Retinal pigment epithelial cell (primary cell): ENCODE results near the gene PLCD3.

Source experiments
- DNase-seq: peaks from one replicate; pipeline ENCODE4 v3.0.0-alpha.2; 2010; ENCODE audit warnings: low read depth
- H3K4me3 ChIP-seq: 2 replicates; pipeline ENCODE4 v1.5.1; 2011; ENCODE audit warnings: mild to moderate bottlenecking, low read length, control low read depth, moderate library complexity
- TF ChIP-seq, protein P1 (sequence below): conservative IDR thresholded peaks from 2 replicates; pipeline ENCODE4 v1.5.1; 2011; ENCODE audit warnings: low read depth, low read length, control low read depth, inconsistent platforms

Gene PLCD3

DNA sequence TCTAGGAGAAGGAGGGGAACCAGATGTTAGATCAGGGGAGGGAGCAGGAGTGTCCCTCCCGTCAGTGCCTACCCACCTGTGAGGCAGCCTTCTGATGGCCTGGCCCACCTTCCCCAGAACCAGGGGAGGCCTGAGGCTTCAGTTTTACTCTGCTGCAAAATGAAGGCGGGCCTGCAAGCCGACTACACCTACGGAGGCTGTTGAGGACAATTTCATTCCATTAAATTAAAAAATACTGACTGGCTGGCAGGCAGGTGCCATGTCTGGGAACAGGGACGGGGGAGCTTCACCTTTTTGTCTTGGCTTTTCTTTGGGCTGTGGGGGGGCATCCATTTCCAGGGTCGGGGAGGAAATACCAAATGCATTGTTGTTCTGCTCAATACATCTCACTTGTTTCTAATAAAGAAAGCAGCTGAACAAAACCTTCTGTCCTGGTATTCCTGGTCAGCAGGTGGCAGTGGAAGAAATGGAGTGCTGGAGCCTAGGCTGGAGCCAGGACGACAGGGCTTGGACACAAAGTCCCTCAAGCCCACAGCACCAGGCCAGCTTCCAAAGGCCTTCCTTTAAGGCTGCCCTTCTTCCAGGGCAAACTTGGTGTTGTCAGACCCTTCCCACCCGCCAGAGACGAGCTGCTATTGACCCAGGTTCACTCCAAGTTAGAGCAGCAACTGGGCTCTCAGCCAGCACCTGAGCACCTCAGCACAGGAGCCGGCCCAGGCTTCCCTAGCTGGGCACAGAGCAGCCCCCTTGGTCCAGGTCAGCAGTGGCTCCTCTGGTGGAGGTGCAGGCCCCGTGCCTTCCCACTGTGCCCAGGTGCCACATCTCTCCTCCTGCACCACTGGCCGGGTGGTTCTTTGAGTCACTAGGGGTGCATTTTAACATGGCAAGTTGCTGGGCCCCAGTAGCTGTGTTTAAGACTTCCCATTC is 23.5 kb downstream of the PLCD3 start:
- DNase-seq = no peak
- H3K4me3 ChIP-seq = no peak overlapping the region
- TF ChIP-seq, protein P1, sequence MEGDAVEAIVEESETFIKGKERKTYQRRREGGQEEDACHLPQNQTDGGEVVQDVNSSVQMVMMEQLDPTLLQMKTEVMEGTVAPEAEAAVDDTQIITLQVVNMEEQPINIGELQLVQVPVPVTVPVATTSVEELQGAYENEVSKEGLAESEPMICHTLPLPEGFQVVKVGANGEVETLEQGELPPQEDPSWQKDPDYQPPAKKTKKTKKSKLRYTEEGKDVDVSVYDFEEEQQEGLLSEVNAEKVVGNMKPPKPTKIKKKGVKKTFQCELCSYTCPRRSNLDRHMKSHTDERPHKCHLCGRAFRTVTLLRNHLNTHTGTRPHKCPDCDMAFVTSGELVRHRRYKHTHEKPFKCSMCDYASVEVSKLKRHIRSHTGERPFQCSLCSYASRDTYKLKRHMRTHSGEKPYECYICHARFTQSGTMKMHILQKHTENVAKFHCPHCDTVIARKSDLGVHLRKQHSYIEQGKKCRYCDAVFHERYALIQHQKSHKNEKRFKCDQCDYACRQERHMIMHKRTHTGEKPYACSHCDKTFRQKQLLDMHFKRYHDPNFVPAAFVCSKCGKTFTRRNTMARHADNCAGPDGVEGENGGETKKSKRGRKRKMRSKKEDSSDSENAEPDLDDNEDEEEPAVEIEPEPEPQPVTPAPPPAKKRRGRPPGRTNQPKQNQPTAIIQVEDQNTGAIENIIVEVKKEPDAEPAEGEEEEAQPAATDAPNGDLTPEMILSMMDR = no peak

DNA sequence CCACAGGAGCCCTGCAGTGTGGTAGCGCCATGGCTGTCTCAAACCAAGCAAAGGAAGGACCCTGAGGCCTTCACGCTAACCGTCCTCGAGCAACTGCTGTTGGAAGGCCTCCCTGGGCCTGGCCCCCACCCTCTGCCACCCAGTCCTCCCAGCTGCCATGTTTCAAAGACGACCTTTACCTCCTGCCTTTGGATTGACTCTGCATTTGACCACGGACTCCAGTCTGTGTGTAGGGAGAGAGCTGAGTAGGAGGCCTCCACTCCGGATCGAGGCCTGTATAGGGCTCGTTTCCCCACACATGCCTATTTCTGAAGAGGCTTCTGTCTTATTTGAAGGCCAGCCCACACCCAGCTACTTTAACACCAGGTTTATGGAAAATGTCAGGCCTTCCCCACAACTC is 24.3 kb downstream of the PLCD3 start:
- H3K4me3 ChIP-seq = no peak overlapping the region
- TF ChIP-seq, protein P1 = no peak
- DNase-seq = no peak

DNA sequence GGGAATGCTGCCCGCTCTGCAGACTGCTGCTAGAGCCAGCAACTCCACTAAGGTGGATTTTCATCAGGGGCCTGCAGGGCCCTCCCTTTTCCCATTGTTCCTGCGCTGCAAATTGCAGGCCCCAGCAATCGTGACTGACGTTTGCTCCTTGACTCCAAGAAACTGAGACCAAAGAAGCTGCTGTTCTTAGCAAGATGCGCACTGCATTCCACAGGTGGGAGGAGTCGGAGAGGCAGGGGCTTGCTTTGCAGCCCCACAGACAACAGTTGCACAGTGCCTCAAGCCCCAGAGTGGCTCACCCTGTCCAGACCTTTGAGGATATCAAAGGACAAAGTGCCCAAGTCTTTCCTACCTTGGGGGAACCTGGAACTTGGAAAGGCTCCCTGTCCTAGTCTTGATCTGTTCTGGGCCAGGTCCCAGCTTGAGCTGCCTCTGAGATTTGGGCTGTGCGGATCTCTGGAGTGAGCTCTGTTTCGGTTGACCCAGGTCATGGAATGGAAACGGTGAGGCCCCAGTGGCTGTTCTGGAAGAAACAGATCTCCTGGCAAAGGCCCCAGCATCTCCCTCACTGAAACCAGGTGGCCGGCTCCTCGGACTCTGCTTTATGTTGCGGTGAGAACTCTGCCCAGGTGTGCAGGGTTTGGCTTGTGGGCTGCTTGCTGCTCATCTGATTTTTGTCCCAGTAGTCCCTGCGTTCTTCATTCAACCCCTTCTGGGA is 24.9 kb downstream of the PLCD3 start:
- H3K4me3 ChIP-seq = no peak overlapping the region
- DNase-seq = no peak
- TF ChIP-seq, protein P1 = no peak

DNA sequence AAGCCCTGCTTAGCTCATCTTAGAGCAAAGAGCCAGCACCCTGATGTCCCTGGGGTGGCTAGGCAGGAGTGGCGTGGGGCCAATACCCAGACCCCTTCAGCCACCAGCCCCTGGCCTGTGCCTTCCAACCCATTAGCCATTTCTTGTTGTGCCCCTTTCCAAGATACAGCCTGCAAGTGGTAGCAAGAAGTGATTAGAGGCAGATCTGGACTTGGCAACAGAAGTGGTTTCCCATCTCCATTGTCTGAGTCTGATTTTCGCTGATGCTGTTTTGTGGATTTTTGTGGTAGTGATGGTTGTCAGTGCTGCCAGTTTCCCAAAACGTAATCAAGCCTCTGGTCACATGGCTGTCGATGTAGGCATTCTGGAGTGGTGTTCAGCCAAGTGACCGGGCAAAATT is 25.7 kb downstream of the PLCD3 start:
- TF ChIP-seq, protein P1 = no peak

GRCh38 chr17:45106096-45106495 is 26.2 kb downstream of the PLCD3 start:
- H3K4me3 ChIP-seq = no peak overlapping the region
- TF ChIP-seq, protein P1 = no peak
- DNase-seq = no peak

More for the DNA sequence above, 25.7 kb downstream of the PLCD3 start:
- DNase-seq = no peak
- no peak overlapping the region for H3K4me3 ChIP-seq

DNA sequence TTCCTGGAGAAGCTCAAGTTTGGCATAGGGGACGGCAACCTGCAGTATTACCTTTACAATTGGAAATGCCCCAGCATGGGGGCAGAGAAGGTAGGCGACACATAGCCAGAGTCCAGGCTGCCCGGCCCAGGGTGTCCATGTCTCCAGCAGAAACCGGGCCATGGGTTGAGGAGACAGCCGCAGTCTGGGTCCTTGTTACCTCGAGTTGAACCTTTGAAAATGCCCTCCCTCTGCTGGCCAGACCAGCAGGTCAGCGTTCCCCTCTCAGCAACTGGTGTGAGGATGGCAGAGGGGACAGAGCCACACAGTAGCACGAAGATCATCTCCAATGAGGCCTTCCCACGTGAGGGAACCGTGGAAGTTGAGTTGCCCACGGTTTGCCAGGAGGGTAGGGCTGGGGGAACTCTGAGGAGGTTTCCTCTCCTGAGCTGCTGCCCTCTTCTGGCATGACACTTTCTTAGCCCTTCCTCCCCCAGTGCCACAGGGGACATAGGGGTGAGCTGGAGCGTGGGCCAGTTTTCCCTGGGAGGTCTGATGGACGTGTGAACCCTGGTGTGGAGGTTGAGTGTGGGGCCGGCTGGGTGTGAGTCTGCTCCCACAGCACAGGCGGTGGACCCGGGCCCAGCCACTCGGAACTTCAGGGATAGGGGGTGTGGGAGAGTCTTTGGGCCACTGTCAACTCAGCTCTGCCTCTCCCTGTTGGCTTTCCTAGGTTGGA is 27.2 kb downstream of the PLCD3 start:
- TF ChIP-seq, protein P1 = no peak
- no peak for DNase-seq
- H3K4me3 ChIP-seq = no peak overlapping the region
